ENCODE data around the gene ZMYM2. TPM values are rescaled to one million over a fixed set of nuclear protein-coding genes. Genes with fewer than 3 reads are reported as not detected.

ZMYM2 gene
- total and polyA plus RNA-seq, 2 of the 13 experiments (the other 11 are each of a cell fraction or from before 2014, with no cell fraction given): 22.4 to 40.8 TPM

GRCh38 chr13:20121159-20121525, 162.6 kb downstream of the ZMYM2 start (continued):
- TF ChIP-seq ATF2 (CRISPR knock-in tag; IDR thresholded peaks at IDR 0.05): no peak
- no peak for TF ChIP-seq ZHX2 (IDR thresholded peaks at IDR 0.05; ENCODE audit: low read depth)
- TF ChIP-seq ZHX2 (CRISPR knock-in tag; IDR thresholded peaks at IDR 0.05; ENCODE audit: borderline replicate concordance): no peak
- TF ChIP-seq ZNF614 (CRISPR knock-in tag; IDR thresholded peaks at IDR 0.05; ENCODE audit: borderline replicate concordance): no peak
- TF ChIP-seq EP300 (IDR thresholded peaks at IDR 0.05; ENCODE audit: low read depth in 2 of 2, low read length in 2 of 2): no peak
- no peak for TF ChIP-seq EP300 (CRISPR knock-in tag; IDR thresholded peaks at IDR 0.05; ENCODE audit: borderline replicate concordance)
- TF ChIP-seq HNF4A (CRISPR knock-in tag; IDR thresholded peaks at IDR 0.05): 0 out of 2 replicates have a peak, but pooled peaks have one; percentile 3
- TF ChIP-seq ZNF687 (CRISPR knock-in tag; IDR thresholded peaks at IDR 0.05): 0 out of 2 replicates have a peak, but pooled peaks have one; percentile 14
- TF ChIP-seq ZNF33B (CRISPR knock-in tag; IDR thresholded peaks at IDR 0.05): no peak
- peak; percentile 21; the same call in 1 of the 2 replicates for TF ChIP-seq CEBPB (IDR thresholded peaks at IDR 0.05; ENCODE audit: borderline replicate concordance, low read depth, low read length)
- TF ChIP-seq ZFP90 (CRISPR knock-in tag; IDR thresholded peaks at IDR 0.05; ENCODE audit: borderline replicate concordance): 0 out of 2 replicates have a peak, but pooled peaks have one; percentile 29
- TF ChIP-seq POGZ (CRISPR knock-in tag; IDR thresholded peaks at IDR 0.05): no peak
- no peak for TF ChIP-seq MTERF4 (CRISPR knock-in tag; IDR thresholded peaks at IDR 0.05)
- peak; percentile 59; the same call in 1 of the 2 replicates for TF ChIP-seq ELF3 (CRISPR knock-in tag; IDR thresholded peaks at IDR 0.05)
- no peak for TF ChIP-seq ZNF816 (CRISPR knock-in tag; IDR thresholded peaks at IDR 0.05; ENCODE audit: borderline replicate concordance)
- TF ChIP-seq ZSCAN30 (CRISPR knock-in tag; IDR thresholded peaks at IDR 0.05): no peak
